Epithelial cell of proximal tubule (primary cell): ENCODE measurements around the gene ACAD9. TPM values are rescaled to one million over a fixed set of nuclear protein-coding genes. Genes with fewer than 3 reads are reported as not detected.
"Not testable (repeated sequence)": the region's sequence is repeated elsewhere in the genome, so short reads cannot be mapped to it uniquely, and the experiment has no call there.

ENCODE experiments used
- DNase-seq: peaks from one replicate; pipeline ENCODE4 v3.0.0-alpha.2; 2011; ENCODE audit warnings: low read depth
- H3K4me3 ChIP-seq: 2 replicates; pipeline ENCODE4 v1.5.1; 2011; ENCODE audit warnings: low read depth, mild to moderate bottlenecking, low read length
- total RNA-seq: library from RNA; depleted of rRNA; stranded (reverse); fragments of >200 nt; gene quantifications from 2 replicates; pipeline ENCODE4 v1.2.3, GENCODE V29; 2015
- TF ChIP-seq, protein P1 (sequence below): conservative IDR thresholded peaks from 2 replicates; pipeline ENCODE4 v1.5.1; 2012; ENCODE audit warnings: low read depth, mild to moderate bottlenecking, low read length

The ACAD9 gene
- 42.8 and 44.6 TPM in 2 replicates for total RNA-seq

DNA sequence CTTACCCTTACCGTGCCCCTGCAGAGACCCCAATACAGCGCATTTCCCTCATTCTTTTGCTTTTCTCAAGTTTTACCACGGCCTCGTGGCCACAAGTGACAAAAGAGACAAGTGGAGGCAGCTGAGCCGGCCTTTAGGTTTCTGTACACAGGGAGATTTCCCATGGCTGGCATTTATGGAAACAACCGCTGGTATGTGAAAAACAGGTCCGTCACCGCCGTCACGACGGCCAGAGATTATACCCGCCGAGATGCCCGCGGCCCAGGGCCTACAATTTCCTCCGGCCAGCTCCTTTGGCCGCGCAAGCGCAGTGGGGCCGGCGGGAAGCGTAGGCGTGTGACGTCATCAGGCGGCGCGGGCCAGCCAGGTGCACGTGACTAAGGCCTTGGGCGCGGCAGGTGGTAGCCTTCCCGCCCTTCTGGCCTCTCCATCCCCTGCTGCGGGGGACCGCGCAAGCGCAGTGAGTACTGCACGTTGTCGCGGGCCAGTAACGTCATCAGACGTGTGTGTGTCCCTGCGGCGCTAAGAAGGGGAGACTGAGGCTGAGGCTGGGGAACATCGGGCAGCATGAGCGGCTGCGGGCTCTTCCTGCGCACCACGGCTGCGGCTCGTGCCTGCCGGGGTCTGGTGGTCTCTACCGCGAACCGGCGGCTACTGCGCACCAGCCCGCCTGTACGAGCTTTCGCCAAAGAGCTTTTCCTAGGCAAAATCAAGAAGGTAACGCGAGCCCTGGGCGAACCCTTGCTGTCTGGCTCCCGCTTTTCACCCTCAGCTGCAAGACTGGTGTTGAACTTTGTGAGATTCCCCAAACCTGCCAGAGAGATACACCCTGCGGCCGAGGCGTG, at the start of gene ACAD9:
Gene ACAD9, plus strand, starts transcription at position 496 of the 845 bp plus-strand sequence. Its CDS starts 72 bp downstream, at position 568.
- H3K4me3 ChIP-seq, result peak within 1 kb of the TSS; percentile 84
- DNase-seq, result peak; percentile 63
- TF ChIP-seq, protein P1, sequence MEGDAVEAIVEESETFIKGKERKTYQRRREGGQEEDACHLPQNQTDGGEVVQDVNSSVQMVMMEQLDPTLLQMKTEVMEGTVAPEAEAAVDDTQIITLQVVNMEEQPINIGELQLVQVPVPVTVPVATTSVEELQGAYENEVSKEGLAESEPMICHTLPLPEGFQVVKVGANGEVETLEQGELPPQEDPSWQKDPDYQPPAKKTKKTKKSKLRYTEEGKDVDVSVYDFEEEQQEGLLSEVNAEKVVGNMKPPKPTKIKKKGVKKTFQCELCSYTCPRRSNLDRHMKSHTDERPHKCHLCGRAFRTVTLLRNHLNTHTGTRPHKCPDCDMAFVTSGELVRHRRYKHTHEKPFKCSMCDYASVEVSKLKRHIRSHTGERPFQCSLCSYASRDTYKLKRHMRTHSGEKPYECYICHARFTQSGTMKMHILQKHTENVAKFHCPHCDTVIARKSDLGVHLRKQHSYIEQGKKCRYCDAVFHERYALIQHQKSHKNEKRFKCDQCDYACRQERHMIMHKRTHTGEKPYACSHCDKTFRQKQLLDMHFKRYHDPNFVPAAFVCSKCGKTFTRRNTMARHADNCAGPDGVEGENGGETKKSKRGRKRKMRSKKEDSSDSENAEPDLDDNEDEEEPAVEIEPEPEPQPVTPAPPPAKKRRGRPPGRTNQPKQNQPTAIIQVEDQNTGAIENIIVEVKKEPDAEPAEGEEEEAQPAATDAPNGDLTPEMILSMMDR, result no peak

DNA sequence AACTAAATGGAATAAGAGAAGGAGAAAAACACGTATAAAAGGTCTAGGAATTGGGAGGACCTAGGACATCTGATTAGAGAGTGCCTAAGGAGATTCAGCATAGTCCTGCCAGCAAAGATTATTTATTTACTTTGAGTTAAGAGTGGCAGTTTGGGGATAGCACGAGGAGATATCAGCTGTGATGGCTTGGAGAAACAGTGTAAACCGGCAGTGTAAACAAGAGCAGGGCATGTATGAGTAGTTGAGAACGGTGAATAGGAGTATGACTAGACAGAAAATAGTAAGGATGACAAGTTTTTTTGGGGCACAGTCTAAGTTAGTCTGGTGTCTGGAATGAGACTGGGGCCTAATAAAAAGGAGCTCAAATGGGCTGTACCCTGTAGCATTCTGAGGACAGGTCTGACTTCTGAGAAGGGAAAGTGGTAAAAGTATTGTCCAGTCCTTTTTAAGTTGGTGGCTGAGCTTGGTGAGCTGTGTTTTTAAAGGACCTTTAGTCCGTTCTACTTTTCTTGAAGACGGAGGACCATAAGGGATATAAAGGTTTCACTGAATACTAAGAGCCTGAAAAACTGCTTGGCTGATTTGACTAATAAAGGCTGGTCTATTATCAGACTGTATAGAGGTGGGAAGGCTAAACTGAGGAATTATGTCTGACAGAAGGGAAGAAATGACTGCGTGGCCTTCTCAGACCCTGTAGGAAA, 49.3 kb upstream of the ACAD9 start:
- DNase-seq, result not testable (repeated sequence)

DNA sequence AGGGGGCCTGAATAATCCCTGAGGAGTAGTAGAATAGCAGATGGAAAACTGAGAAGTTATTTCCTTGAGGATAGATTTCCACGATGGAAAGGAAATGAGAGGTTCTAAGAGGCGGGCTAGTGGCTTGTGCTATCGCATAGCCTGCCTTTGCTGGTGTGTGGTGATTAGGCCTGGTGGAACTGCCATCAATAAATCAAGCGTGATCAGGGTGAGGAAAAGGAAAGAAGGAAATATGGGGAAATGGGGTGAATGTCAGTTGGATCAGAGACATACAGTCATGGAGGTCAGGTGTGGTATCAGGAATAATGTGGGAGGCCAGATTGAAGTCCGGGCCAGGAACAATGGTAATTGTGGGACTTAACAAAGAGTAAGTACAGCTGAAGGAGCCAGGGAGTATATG, 48.7 kb upstream of the ACAD9 start:
- not testable (repeated sequence) for DNase-seq, H3K4me3 ChIP-seq

More for the DNA sequence above, 49.3 kb upstream of the ACAD9 start:
- H3K4me3 ChIP-seq, result not testable (repeated sequence)

DNA sequence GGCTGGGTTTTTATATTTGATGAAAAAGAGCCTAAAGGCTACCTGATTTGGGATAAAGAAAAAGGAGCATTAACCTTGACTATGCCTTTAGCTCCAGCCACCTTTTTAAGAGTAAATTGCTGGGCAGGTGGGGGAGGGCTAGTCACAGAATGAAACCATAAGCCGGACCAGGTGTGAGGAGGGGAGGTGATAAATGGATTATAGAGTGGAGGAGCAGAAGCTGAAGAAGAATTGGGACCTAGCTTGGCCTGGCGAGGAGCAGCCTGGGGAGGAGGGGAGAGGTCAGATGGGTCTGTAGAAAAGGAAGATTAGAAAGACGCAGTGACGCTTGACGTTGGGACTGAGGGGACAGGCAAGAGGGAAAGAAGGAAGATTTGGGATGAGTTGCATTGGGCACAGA, 46.4 kb upstream of the ACAD9 start:
- H3K4me3 ChIP-seq, DNase-seq: not testable (repeated sequence)

DNA sequence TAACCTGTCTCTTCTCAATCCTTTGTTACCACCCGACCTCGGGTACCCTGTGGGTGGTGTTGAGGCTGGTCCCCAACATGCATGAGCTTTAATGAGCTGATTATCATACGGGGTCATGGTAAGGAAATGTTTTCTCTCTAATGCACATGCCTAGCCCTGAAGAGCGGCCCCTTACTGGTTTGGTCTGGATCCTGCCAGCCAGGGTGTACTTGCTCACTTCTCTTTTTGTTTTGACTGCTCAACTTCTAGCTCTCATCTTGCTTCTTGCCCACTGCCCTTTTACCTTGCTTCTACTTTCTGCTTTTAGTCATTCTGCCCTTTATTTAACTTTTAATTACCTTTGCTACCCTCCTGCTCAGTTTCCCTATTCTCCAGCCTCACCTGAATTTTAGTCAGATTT, 44.3 kb upstream of the ACAD9 start:
- no peak overlapping the region for H3K4me3 ChIP-seq
- no peak for DNase-seq
- TF ChIP-seq, protein P1, result no peak

DNA sequence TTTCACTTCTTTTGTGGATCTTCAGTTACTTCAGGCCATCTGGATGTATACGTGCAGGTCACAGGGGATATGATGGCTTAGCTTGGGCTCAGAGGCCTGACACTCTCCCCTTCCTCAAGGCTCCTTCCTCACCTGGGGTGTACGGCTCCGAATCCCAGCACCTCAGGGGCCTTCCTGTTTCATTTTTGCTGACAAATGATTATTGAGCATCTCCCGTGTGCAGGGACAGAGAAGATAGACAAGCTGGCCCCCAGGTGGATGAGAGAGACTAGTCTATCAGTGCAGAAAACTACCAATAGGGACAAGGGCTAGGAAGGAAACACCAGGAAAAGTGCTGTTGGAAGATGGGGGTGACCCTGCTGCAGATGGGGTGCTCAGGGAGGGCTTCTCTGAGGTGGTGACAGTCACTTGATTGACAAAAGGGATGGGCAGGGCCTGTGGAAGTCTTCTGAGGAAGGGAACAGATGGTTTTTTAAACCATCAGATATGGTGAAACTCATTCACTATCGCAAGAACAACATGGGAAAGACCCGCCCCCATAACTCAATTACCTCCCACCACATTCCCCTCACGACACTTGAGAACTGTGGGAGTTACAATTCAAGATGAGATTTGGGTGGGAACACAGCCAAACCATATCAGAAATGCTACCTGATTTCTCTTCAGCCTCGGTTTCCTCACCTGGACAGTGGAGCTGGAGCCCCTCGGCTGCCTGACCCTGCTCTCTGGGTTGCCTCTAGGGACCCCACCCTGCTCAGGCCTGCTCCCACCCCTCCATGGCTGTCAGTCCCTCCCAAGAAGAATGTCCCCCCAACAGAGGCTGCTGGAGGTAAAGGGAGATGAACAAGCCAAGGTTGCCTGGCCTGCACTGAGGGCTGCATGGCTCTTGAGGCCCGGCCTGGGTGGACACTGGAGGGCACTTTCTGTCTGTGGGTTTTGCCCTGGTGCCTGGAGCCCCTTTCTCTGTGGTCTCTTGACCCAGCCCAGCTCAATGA, 37.2 kb upstream of the ACAD9 start:
- TF ChIP-seq, protein P1, result no peak
- H3K4me3 ChIP-seq, result no peak overlapping the region

DNA sequence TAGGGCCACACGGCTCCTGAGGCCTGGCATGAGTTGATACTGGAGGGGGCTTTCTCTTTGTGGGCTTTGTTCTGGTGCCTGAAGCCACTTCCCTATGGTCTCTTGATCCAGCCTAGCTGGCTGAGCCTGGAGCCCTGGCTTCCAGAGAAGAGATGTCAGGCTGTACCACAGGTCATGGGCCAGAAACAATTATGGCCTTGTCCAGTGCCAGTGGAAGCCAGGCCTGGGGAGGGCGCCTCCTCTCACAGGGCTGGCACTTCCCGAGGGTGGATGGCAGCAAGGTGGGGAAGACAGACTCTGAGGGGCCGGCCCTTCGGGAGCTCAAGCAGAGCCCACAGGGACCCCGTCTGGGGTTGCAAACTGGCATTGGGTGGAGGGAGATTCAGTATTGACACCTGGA, 34.9 kb upstream of the ACAD9 start:
- TF ChIP-seq, protein P1, result no peak
- no peak overlapping the region for H3K4me3 ChIP-seq
- DNase-seq, result no peak

More for the DNA sequence above, 37.2 kb upstream of the ACAD9 start:
- no peak for DNase-seq
